ENCODE measurements around the gene RHOA. TPM values are rescaled to one million over a fixed set of nuclear protein-coding genes. Genes with fewer than 3 reads are reported as not detected.

The RHOA gene
- total and polyA plus RNA-seq, 2 of the 8 experiments (the other 6 are each of a cell fraction or from before 2014, with no cell fraction given): 176 to 397 TPM

GRCh38 chr3:49454458-49454857 lies 42.7 kb upstream of the RHOA start:
- Histone ChIP-seq H2BK12ac (ENCODE audit: low read depth, low read length) (no peak overlapping the region), H2BK5ac (ENCODE audit: low read depth, low read length) (no peak overlapping the region), H3K79me2 (ENCODE audit: control insufficient read depth in 1 of 2, insufficient read depth in 2 of 2, low read length in 2 of 2) (no peaks in the 10 kb centered on the region), H4K8ac (ENCODE audit: extremely low read depth, insufficient read depth, low read length) (no peak overlapping the region), H3K23me2 (ENCODE audit: low read depth, low read length) (no peaks in the 10 kb centered on the region), H3K79me1 (ENCODE audit: low read depth, low read length) (no peaks in the 10 kb centered on the region), H3K4me1 (replicated peaks in 1 of 4; ENCODE audit: control insufficient read depth in 3 of 4, insufficient read depth in 4 of 4, low read length in 3 of 4) (peaks cover 5 to 13% (median 11%) of the 10 kb centered on the region in 4 experiments), H2BK15ac (ENCODE audit: low read length) (no peak overlapping the region), H3K14ac (ENCODE audit: insufficient read length) (no peak overlapping the region), H3K4me2 (ENCODE audit: insufficient read depth in 1 of 2, low read depth in 2 of 2, low read length in 2 of 2) (no peak overlapping the region), H3K27ac (ENCODE audit: low read depth, low read length) (no peak overlapping the region), H3K56ac (replicated peaks; ENCODE audit: insufficient read length, low read depth, low read length) (no peak overlapping the region), H3K36me3 (ENCODE audit: control insufficient read depth in 2 of 4, insufficient read depth in 4 of 4, low read length in 3 of 4) (no peaks in the 10 kb centered on the region), H4K5ac (ENCODE audit: insufficient read length, low read depth, low read length) (no peak overlapping the region), H3K9ac (replicated peaks in 1 of 4; ENCODE audit: extremely low read depth in 1 of 4, low read depth in 3 of 4, low read length in 3 of 4) (no peak overlapping the region; a peak in 1 of 7 replicates), H4K20me1 (replicated peaks in 1 of 2; ENCODE audit: control insufficient read depth in 1 of 2, insufficient read depth in 2 of 2, low read length in 2 of 2) (no peaks in the 10 kb centered on the region), H3K18ac (ENCODE audit: extremely low read depth, low read length) (no peak overlapping the region), H3K4me3 (ENCODE audit: extremely low read depth in 1 of 4, insufficient read depth in 2 of 4, low read depth in 3 of 4, low read length in 4 of 4) (no peak overlapping the region), H2AK5ac (ENCODE audit: low read depth, low read length) (no peak overlapping the region), H2AFZ (ENCODE audit: low read length) (no peak overlapping the region), H3K4ac (replicated peaks; ENCODE audit: insufficient read length, low read depth, low read length) (no peak overlapping the region), H2BK120ac (replicated peaks; ENCODE audit: low read depth, low read length) (no peak overlapping the region), H3K23ac (ENCODE audit: insufficient read length) (no peak overlapping the region), H3K27me3 (replicated peaks in 1 of 4; ENCODE audit: control insufficient read depth in 3 of 4, extremely low read depth in 1 of 4, insufficient read depth in 3 of 4, low read length in 3 of 4) (no peaks in the 10 kb centered on the region), H3K9me3 (ENCODE audit: insufficient read depth in 2 of 2, low read depth in 1 of 2, low read length in 1 of 2) (no peaks in the 10 kb centered on the region), H4K91ac (replicated peaks; ENCODE audit: insufficient read length, low read length) (no peak overlapping the region), H2BK20ac (ENCODE audit: low read length) (no peak overlapping the region)
- WGBS, 2 experiments (ENCODE audit: extremely low coverage in 1 of 2, insufficient coverage in 1 of 2, insufficient read length in 1 of 2, insufficient replicate concordance in 2 of 2, low coverage in 1 of 2, low lambda C conversion rate in 2 of 2, missing lambda C conversion rate in 1 of 2): 46% methylated on average over 2 of the region's 2 CpGs; no CpG with 5 or more reads in 1 of the 2 experiments
- ChIA-PET POLR2A (ENCODE audit: partially characterized antibody) (interaction anchor here (0.7 to 11.8 kb wide), 6 partner anchors 17 to 97 kb away, joined by 3 to 205 read pairs (median 4); partner anchors contain the start of genes AMT, DAG1, RHOA and TCTA), CTCF (ENCODE audit: partially characterized antibody) (interaction anchor here (0.6 to 4.1 kb wide), 43 partner anchors 9 to 284 kb away, joined by 3 to 50 read pairs (median 6); partner anchors contain the start of genes AMT and USP4)
- DNase-seq (ENCODE audit: low read depth in 1 of 2, low spot score in 2 of 2): peak; percentile 61 to 71
- FAIRE-seq: peak; percentile 94
- 0 out of 4 replicates have a peak, but pooled peaks of 1 of the 2 experiments have one; percentile 36 for TF ChIP-seq SIN3A (conservative IDR thresholded peaks at IDR 0.05 in 1 of 2, IDR thresholded peaks at IDR 0.05 in 1 of 2; ENCODE audit: low read depth in 1 of 2, low read length in 2 of 2)
- no peak for TF ChIP-seq CREB1 (IDR thresholded peaks at IDR 0.05)
- TF ChIP-seq CTCF (IDR thresholded peaks at IDR 0.05; ENCODE audit: control extremely low read depth in 1 of 3, insufficient read depth in 1 of 3, low read depth in 1 of 3, low read length in 3 of 3): peak; percentile 71 to 82 (median 81)
- TF ChIP-seq NRF1 (IDR thresholded peaks at IDR 0.05; ENCODE audit: low read depth, low read length): no peak
- peak; percentile 94 to 96 for TF ChIP-seq RAD21 (IDR thresholded peaks at IDR 0.05 in 1 of 2, conservative IDR thresholded peaks at IDR 0.05 in 1 of 2; ENCODE audit: low read depth in 2 of 2, low read length in 2 of 2)
- TF ChIP-seq ASH2L (IDR thresholded peaks at IDR 0.05; ENCODE audit: low read length): no peak
- TF ChIP-seq CBX5 (IDR thresholded peaks at IDR 0.05; ENCODE audit: low read depth, low read length): no peak
- peak; percentile 76; the same call in 1 of the 2 replicates for TF ChIP-seq E2F6 (IDR thresholded peaks at IDR 0.05)
- peak; percentile 74; the same call in 1 of the 2 replicates for TF ChIP-seq MAX (IDR thresholded peaks at IDR 0.05)
